Measurements from ENCODE around the gene CDK2. TPM values are rescaled to one million over a fixed set of nuclear protein-coding genes. Genes with fewer than 3 reads are reported as not detected.
"Not testable (repeated sequence)": the region's sequence is repeated elsewhere in the genome, so short reads cannot be mapped to it uniquely, and the experiment has no call there.

CDK2 gene
- total and polyA plus RNA-seq, 2 of the 4 experiments (the other 2 are of a cell fraction): 42.5 to 61.7 TPM

- H3K14ac ChIP-seq (replicated peaks; ENCODE audit: low read depth, low read length); CTCF ChIA-PET; H2AK9ac ChIP-seq (replicated peaks; ENCODE audit: low read depth, low read length, poor library complexity); H2BK20ac ChIP-seq (ENCODE audit: low read depth, low read length); H3K27ac ChIP-seq (ENCODE audit: insufficient read depth, low read length); H2BK5ac ChIP-seq (ENCODE audit: low read depth, low read length, poor library complexity, severe bottlenecking); H4K20me1 ChIP-seq (ENCODE audit: insufficient read depth, low read length); H3K4me1 ChIP-seq (ENCODE audit: control insufficient read depth, insufficient read depth, low read length); H2BK120ac ChIP-seq (ENCODE audit: low read depth, low read length); dilution Hi-C loops (cut with HindIII; ENCODE audit: low sequenced_read_pairs, unreplicated experiment); H2BK15ac ChIP-seq (ENCODE audit: low read depth, low read length); ATAC-seq (ENCODE audit: low read depth); H3K4ac ChIP-seq (ENCODE audit: low read depth, low read length); H3K56ac ChIP-seq (ENCODE audit: extremely low read depth, insufficient read depth, low read length); BruUV-seq (replicated peaks); H2AK5ac ChIP-seq (ENCODE audit: low read depth, low read length); H3K9ac ChIP-seq (ENCODE audit: low read depth, low read length); DNase-seq; H4K91ac ChIP-seq (ENCODE audit: insufficient read depth, low read depth, low read length); H3K9me3 ChIP-seq (ENCODE audit: control insufficient read depth, insufficient read depth, low read length); H3K23ac ChIP-seq (ENCODE audit: low read depth, low read length); H4K5ac ChIP-seq (ENCODE audit: low read depth, low read length); H2AFZ ChIP-seq (replicated peaks; ENCODE audit: low read length, poor library complexity); H3K18ac ChIP-seq (ENCODE audit: low read depth, low read length); H3K4me2 ChIP-seq (ENCODE audit: low read depth, low read length); H3K27me3 ChIP-seq (ENCODE audit: control insufficient read depth, insufficient read depth, low read length); H3K4me3 ChIP-seq (ENCODE audit: insufficient read depth, low read depth, low read length); H4K8ac ChIP-seq (ENCODE audit: low read depth in 2 of 2, low read length in 2 of 2): not testable (repeated sequence)
- intact Hi-C loops (cut with micrococcal nuclease): loop anchor here (10.0 kb wide), 1 partner anchor 105 kb away; the partner anchor contains the start of gene PA2G4
- peaks cover 13% of the 10 kb centered on the region; the same call in 1 of the 2 replicates for H3K9me1 ChIP-seq (ENCODE audit: insufficient read depth, low read length)
- H3K36me3 ChIP-seq (ENCODE audit: control insufficient read depth, insufficient read depth, low read length): peaks cover 18% of the 10 kb centered on the region
- in situ Hi-C loops (cut with MboI; ENCODE audit: low sequenced_read_pairs): loop anchor here (5.0 kb wide), 1 partner anchor 37 kb away; no protein-coding TSS in a partner anchor
- POLR2A ChIA-PET (ENCODE audit: unreplicated experiment): interaction anchor here (0.7 kb wide), 1 partner anchor 170 kb away, joined by 3 read pairs; no protein-coding TSS in a partner anchor
- WGBS, 2 experiments (ENCODE audit: extremely low coverage in 2 of 2, insufficient read length in 1 of 2): 88% methylated on average over 4 of the region's 33 CpGs; no CpG with 5 or more reads in 1 of the 2 experiments
- H3K79me1 ChIP-seq (ENCODE audit: low read depth in 1 of 2, low read length in 2 of 2): peaks cover 5 to 16% of the 10 kb centered on the region in 2 experiments
These were observed 33.4 kb downstream of the CDK2 start for GRCh38 chr12:55999999-56000540.
